Coronary artery (tissue), 2 donors: Measurements from ENCODE around the gene PTPRD.

ENCODE experiments used
- DNase-seq: peaks from one replicate; pipeline ENCODE4 v3.0.0-alpha.2; 2017; ENCODE audit warnings: low spot score
- H3K27ac ChIP-seq, 2 donors: fragments of 200-600 bp; sonication (generic); one replicate each; pipeline ENCODE4 v1.5.1; 2016 to 2019
- H3K4me3 ChIP-seq: fragments of 200-600 bp; sonication (generic); 2 replicates; pipeline ENCODE4 v1.5.1; 2016; ENCODE audit warnings: mild to moderate bottlenecking, moderate library complexity
- CTCF ChIP-seq: fragments of 200-600 bp; sonication (generic); IDR thresholded peaks from one replicate; pipeline ENCODE4 v1.5.1; 2019; ENCODE audit warnings: antibody characterized with exemption

The PTPRD gene

DNA sequence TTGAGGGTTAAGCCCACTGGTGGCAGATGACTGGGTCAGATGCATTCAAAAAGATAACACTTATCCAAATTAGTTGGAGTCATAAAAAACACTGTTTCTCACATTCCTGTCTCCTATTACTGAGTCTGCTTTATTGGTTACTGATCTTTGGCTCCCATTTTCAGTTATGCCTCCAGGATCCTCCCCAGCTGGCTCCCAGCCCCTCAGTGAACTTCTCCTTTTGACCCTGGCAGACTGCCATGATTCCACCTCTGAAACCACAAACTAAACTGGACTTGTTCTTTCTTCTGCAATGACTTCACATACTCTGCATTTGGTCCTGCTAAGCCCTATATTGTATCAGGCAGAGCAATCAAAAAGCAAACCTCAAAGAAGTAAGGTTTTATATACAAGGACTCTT lies 1952.4 kb downstream of the PTPRD start:
- no peak for TF ChIP-seq CTCF
- H3K4me3 ChIP-seq, result no peak overlapping the region
- no peak for DNase-seq
- H3K27ac ChIP-seq, result no peak overlapping the region

- no peak overlapping the region for H3K27ac ChIP-seq
Observed at GRCh38 chr9:8659108-8659507, 1953.7 kb downstream of the PTPRD start.

GRCh38 chr9:8655071-8655470 lies 1957.7 kb downstream of the PTPRD start:
- Histone ChIP-seq H3K27ac (no peak overlapping the region), H3K4me3 (no peak overlapping the region)
- no peak for TF ChIP-seq CTCF
- no peak for DNase-seq

More at GRCh38 chr9:8659108-8659507, 1953.7 kb downstream of the PTPRD start:
- DNase-seq, result no peak
- TF ChIP-seq CTCF, result no peak
- no peak overlapping the region for H3K4me3 ChIP-seq

- no peak overlapping the region for H3K27ac ChIP-seq
- no peak overlapping the region for H3K4me3 ChIP-seq
- no peak for DNase-seq
- no peak for TF ChIP-seq CTCF
Observed at GRCh38 chr9:8653855-8654254, 1958.9 kb downstream of the PTPRD start.

GRCh38 chr9:8653111-8653510 lies 1959.7 kb downstream of the PTPRD start:
- no peak overlapping the region for H3K4me3 ChIP-seq
- no peak for TF ChIP-seq CTCF
- DNase-seq, result no peak
- H3K27ac ChIP-seq, result no peak overlapping the region

GRCh38 chr9:8652255-8652654 lies 1960.5 kb downstream of the PTPRD start:
- TF ChIP-seq CTCF, result no peak
- no peak overlapping the region for H3K4me3 ChIP-seq
- H3K27ac ChIP-seq, result no peak overlapping the region
- DNase-seq, result no peak

- TF ChIP-seq CTCF, result no peak
- H3K4me3 ChIP-seq, result peak overlapping the region; percentile 19
- no peak for DNase-seq
- H3K27ac ChIP-seq, result no peak overlapping the region
Observed at GRCh38 chr9:8651846-8652215, 1961.0 kb downstream of the PTPRD start.
